ENCODE data around the gene KCNJ8. TPM values are rescaled to one million over a fixed set of nuclear protein-coding genes. Genes with fewer than 3 reads are reported as not detected.
A peak's percentile ranks its signal among the peaks of the same experiment; 100 is the strongest.

The KCNJ8 gene
- total RNA-seq, 1 donor: 5.1 TPM

- no peaks in the 10 kb centered on the region for H4K20me1 ChIP-seq (ENCODE audit: insufficient read depth, low read length)
- no peak overlapping the region for H3K4me3 ChIP-seq (ENCODE audit: insufficient read depth, low read length)
- no peaks in the 10 kb centered on the region for H3K27me3 ChIP-seq (ENCODE audit: insufficient read depth, low read length)
- no peaks in the 10 kb centered on the region for H3K9me3 ChIP-seq (ENCODE audit: low read depth, low read length)
- H3K36me3 ChIP-seq (ENCODE audit: insufficient read depth, low read length): no peaks in the 10 kb centered on the region
- no peak overlapping the region for H3K4me2 ChIP-seq (ENCODE audit: insufficient read depth, low read length)
- H3K79me2 ChIP-seq (ENCODE audit: insufficient read depth, low read length): no peaks in the 10 kb centered on the region
- no peak overlapping the region for H2AFZ ChIP-seq (ENCODE audit: low read length)
- TF ChIP-seq CTCF (IDR thresholded peaks at IDR 0.05; ENCODE audit: extremely low read depth, low read depth, low read length): no peak
- no peaks in the 10 kb centered on the region for H3K4me1 ChIP-seq (ENCODE audit: insufficient read depth, low read length)
- no peak overlapping the region for H3K27ac ChIP-seq (ENCODE audit: low read depth, low read length)
- no peak for DNase-seq (ENCODE audit: insufficient read length, low spot score, missing footprints)
Measured at GRCh38 chr12:21725731-21726130, 48.8 kb downstream of the KCNJ8 start.

- no peaks in the 10 kb centered on the region for H3K27me3 ChIP-seq (ENCODE audit: insufficient read depth, low read length)
- H3K79me2 ChIP-seq (ENCODE audit: insufficient read depth, low read length): no peaks in the 10 kb centered on the region
- no peak overlapping the region for H2AFZ ChIP-seq (ENCODE audit: low read length)
- TF ChIP-seq CTCF (IDR thresholded peaks at IDR 0.05; ENCODE audit: extremely low read depth, low read depth, low read length): no peak
- H3K4me3 ChIP-seq (ENCODE audit: insufficient read depth, low read length): no peak overlapping the region
- H3K9me3 ChIP-seq (ENCODE audit: low read depth, low read length): no peaks in the 10 kb centered on the region
- H3K4me2 ChIP-seq (ENCODE audit: insufficient read depth, low read length): no peak overlapping the region
- H4K20me1 ChIP-seq (ENCODE audit: insufficient read depth, low read length): no peaks in the 10 kb centered on the region
- no peak for DNase-seq (ENCODE audit: insufficient read length, low spot score, missing footprints)
- no peaks in the 10 kb centered on the region for H3K4me1 ChIP-seq (ENCODE audit: insufficient read depth, low read length)
- H3K27ac ChIP-seq (ENCODE audit: low read depth, low read length): no peak overlapping the region
- H3K36me3 ChIP-seq (ENCODE audit: insufficient read depth, low read length): no peaks in the 10 kb centered on the region
Measured at GRCh38 chr12:21718944-21719650, 55.4 kb downstream of the KCNJ8 start.

GRCh38 chr12:21718403-21718802, 56.1 kb downstream of the KCNJ8 start:
- TF ChIP-seq CTCF (IDR thresholded peaks at IDR 0.05; ENCODE audit: extremely low read depth, low read depth, low read length): no peak
- H3K4me3 ChIP-seq (ENCODE audit: insufficient read depth, low read length): no peak overlapping the region
- no peak overlapping the region for H3K4me2 ChIP-seq (ENCODE audit: insufficient read depth, low read length)
- no peaks in the 10 kb centered on the region for H3K27me3 ChIP-seq (ENCODE audit: insufficient read depth, low read length)
- H3K36me3 ChIP-seq (ENCODE audit: insufficient read depth, low read length): no peaks in the 10 kb centered on the region
- H3K9me3 ChIP-seq (ENCODE audit: low read depth, low read length): no peaks in the 10 kb centered on the region
- H4K20me1 ChIP-seq (ENCODE audit: insufficient read depth, low read length): no peaks in the 10 kb centered on the region
- H3K27ac ChIP-seq (ENCODE audit: low read depth, low read length): no peak overlapping the region
- no peaks in the 10 kb centered on the region for H3K79me2 ChIP-seq (ENCODE audit: insufficient read depth, low read length)
- H2AFZ ChIP-seq (ENCODE audit: low read length): no peak overlapping the region
- peak; percentile 10 for DNase-seq (ENCODE audit: insufficient read length, low spot score, missing footprints)
- no peaks in the 10 kb centered on the region for H3K4me1 ChIP-seq (ENCODE audit: insufficient read depth, low read length)

- no peaks in the 10 kb centered on the region for H4K20me1 ChIP-seq (ENCODE audit: insufficient read depth, low read length)
- H3K36me3 ChIP-seq (ENCODE audit: insufficient read depth, low read length): no peaks in the 10 kb centered on the region
- no peak overlapping the region for H3K4me3 ChIP-seq (ENCODE audit: insufficient read depth, low read length)
- H3K79me2 ChIP-seq (ENCODE audit: insufficient read depth, low read length): no peaks in the 10 kb centered on the region
- DNase-seq (ENCODE audit: insufficient read length, low spot score, missing footprints): no peak
- H3K4me1 ChIP-seq (ENCODE audit: insufficient read depth, low read length): no peaks in the 10 kb centered on the region
- no peak overlapping the region for H3K4me2 ChIP-seq (ENCODE audit: insufficient read depth, low read length)
- H3K27ac ChIP-seq (ENCODE audit: low read depth, low read length): no peak overlapping the region
- TF ChIP-seq CTCF (IDR thresholded peaks at IDR 0.05; ENCODE audit: extremely low read depth, low read depth, low read length): no peak
- H2AFZ ChIP-seq (ENCODE audit: low read length): no peak overlapping the region
- H3K9me3 ChIP-seq (ENCODE audit: low read depth, low read length): no peaks in the 10 kb centered on the region
- no peaks in the 10 kb centered on the region for H3K27me3 ChIP-seq (ENCODE audit: insufficient read depth, low read length)
Measured at GRCh38 chr12:21717767-21718166, 56.7 kb downstream of the KCNJ8 start.

All from osteoblast (primary cell).